BJ (cell line): ENCODE results near the gene ARL8A. TPM values are rescaled to one million over a fixed set of nuclear protein-coding genes. Genes with fewer than 3 reads are reported as not detected.

ENCODE experiments used
- CTCF ChIA-PET: fragments of 350-600 bp; formaldehyde crosslinking; extraction: SDS; loops from one replicate; lab custom pipeline; 2021; ENCODE audit warnings: antibody characterized with exemption, inconsistent platforms; lab: Yijun Ruan, JAX
- POLR2A ChIA-PET: fragments of 300-600 bp; sonication (Branson Sonifier 250); formaldehyde crosslinking; extraction: SDS; loops from one replicate; lab custom pipeline; 2021; ENCODE audit warnings: antibody characterized with exemption; lab: Charles Lee
- DNase-seq: peaks from one replicate; pipeline ENCODE4 v3.0.0-alpha.2; 2011; ENCODE audit warnings: low read depth
- H3K27me3 ChIP-seq: 2 replicates; pipeline ENCODE4 v1.6.0; 2011; ENCODE audit warnings: low read length; ENCODE audit not compliant: control insufficient read depth, insufficient read depth
- H3K36me3 ChIP-seq: 2 replicates; pipeline ENCODE4 v1.5.1; 2011; ENCODE audit warnings: low read length; ENCODE audit not compliant: control insufficient read depth, insufficient read depth
- H3K4me3 ChIP-seq: 2 replicates; pipeline ENCODE4 v1.5.1; 2011; ENCODE audit warnings: low read depth, mild to moderate bottlenecking, control low read depth, low read length
- polyA plus RNA-seq: library from polyadenylated mRNA; depleted of rRNA; stranded (reverse); fragments of >200 nt; gene quantifications from 2 replicates; pipeline ENCODE4 v1.2.3, GENCODE V29; 2011
- TF ChIP-seq, protein P1 (sequence below): IDR thresholded peaks from 2 replicates; pipeline ENCODE4 v1.5.1; 2011; ENCODE audit warnings: low read depth, mild to moderate bottlenecking, control low read depth, inconsistent platforms, low read length, moderate library complexity; ENCODE audit not compliant: insufficient read depth

Gene ARL8A
- polyA plus RNA-seq, 1 experiment, result 76.6 TPM

DNA sequence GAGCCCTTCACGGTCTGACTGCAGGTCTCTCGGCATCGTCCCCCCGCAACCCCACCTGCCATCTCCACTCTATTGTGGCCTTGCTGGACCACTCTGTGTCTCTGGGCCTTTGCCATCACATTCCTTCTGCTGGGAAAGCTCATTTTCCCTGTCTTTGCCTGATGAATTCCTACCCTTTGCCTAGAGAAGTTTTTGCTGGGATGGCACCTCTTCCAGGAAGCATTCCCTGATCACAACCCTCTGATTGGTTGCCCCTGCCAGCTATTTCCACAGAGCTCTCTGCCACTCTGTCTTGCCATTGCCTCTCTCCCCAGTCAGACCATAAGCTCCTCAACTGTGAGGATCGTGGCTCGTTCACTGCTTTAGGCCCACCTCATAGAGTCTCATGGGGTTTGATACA is 50.7 kb downstream of the ARL8A start:
- Histone ChIP-seq H3K27me3 (peaks cover 5% of the 10 kb centered on the region), H3K4me3 (no peak overlapping the region), H3K36me3 (no peaks in the 10 kb centered on the region)
- ChIA-PET POLR2A (no interaction called here), CTCF (no interaction called here)
- TF ChIP-seq, protein P1, sequence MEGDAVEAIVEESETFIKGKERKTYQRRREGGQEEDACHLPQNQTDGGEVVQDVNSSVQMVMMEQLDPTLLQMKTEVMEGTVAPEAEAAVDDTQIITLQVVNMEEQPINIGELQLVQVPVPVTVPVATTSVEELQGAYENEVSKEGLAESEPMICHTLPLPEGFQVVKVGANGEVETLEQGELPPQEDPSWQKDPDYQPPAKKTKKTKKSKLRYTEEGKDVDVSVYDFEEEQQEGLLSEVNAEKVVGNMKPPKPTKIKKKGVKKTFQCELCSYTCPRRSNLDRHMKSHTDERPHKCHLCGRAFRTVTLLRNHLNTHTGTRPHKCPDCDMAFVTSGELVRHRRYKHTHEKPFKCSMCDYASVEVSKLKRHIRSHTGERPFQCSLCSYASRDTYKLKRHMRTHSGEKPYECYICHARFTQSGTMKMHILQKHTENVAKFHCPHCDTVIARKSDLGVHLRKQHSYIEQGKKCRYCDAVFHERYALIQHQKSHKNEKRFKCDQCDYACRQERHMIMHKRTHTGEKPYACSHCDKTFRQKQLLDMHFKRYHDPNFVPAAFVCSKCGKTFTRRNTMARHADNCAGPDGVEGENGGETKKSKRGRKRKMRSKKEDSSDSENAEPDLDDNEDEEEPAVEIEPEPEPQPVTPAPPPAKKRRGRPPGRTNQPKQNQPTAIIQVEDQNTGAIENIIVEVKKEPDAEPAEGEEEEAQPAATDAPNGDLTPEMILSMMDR, result no peak
- no peak for DNase-seq

DNA sequence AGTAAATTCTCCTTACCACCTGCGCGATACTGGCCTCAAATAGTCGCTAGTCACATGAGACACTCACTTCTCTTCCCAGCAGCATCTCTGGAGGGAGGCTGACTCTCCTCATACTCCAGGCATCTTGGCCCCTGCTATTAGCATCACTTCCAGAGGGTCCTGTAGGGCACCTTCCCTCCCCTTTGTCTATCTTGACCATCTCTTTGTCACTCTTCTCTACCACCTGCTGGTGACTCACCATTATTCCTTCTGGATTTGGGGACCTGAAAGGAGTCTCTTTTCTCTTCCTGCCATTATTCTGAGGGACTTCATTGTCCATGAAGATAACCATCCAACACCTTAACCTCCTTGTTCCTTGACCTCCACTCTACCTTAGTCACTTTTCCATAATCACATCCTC is 53.5 kb downstream of the ARL8A start:
- ChIA-PET POLR2A (no interaction called here), CTCF (interaction anchor here (0.8 kb wide), 1 partner anchor 15 kb away, joined by 3 read pairs; no protein-coding TSS in a partner anchor)
- no peaks in the 10 kb centered on the region for H3K36me3 ChIP-seq
- TF ChIP-seq, protein P1, result no peak
- H3K4me3 ChIP-seq, result no peak overlapping the region
- no peak for DNase-seq
- peaks cover 5% of the 10 kb centered on the region for H3K27me3 ChIP-seq

DNA sequence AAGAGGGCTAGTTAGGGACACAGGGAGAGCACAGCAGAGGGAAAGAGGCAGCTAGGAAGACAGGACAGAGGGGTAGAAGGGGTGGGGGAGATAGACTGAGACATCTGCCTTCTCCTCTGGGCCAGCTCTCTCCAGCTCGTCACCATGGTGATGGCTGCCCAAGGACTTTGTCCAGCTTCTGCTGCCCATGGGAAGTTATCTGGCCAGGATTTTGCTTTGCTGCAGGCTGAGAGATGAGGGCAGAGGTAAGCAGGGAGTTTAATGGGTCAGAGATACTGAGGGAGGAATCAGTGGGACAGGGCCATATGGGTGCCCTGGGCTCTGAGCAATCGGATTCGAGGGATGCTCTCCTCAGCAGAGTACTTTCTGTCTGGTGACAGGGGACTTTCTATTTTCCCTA is 56.3 kb downstream of the ARL8A start:
- TF ChIP-seq, protein P1, result no peak
- DNase-seq, result no peak
- ChIA-PET CTCF (interaction anchor here (0.8 kb wide), 1 partner anchor 36 kb away, joined by 3 read pairs; no protein-coding TSS in a partner anchor), POLR2A (no interaction called here)
- H3K36me3 ChIP-seq, result no peaks in the 10 kb centered on the region
- peaks cover 5% of the 10 kb centered on the region for H3K27me3 ChIP-seq
- H3K4me3 ChIP-seq, result no peak overlapping the region

DNA sequence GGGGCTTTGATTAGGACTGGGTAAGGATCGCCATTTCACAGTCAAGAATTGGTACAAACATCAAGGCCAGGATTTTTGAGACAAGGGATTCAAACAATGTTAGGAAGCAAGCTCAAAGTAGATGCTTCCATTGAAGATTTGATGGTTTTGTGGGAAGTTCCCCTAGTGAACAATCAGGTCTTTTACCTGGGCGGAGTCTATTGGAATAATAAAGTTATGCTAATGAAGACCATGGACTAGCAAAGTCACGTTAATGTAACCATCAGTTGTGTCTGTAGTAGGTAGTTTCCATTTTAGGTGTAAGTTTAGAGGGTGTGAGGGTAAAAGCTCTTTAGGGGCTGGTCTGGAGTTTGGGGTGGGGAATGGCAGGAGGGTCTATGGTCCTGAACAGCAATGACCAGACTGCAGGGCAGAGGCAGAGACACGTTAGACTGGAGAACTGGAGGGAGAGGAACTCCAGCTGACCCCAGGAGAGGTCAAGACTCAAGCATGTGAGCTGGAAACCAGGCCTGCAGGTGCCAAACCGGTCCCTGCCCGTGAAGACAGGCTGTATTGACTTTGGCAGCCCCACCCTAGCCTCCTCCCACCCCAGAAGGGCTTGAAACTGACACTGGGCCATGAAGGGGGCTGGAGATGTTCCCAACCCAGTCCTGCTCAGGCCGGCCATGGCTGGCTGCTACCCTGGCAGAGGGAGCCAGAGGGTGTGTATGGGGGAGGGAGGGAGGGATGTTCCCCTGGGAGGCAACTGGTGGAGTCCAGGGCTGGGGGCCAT is 57.8 kb downstream of the ARL8A start:
- ChIA-PET CTCF (interaction anchor here (1.1 to 1.2 kb wide), 2 partner anchors 8 to 76 kb away, joined by 3 read pairs; partner anchors contain the start of gene ELF3), POLR2A (no interaction called here)
- H3K4me3 ChIP-seq, result no peak overlapping the region
- no peak for DNase-seq
- H3K27me3 ChIP-seq, result peaks cover 4% of the 10 kb centered on the region
- TF ChIP-seq, protein P1, result no peak
- H3K36me3 ChIP-seq, result no peaks in the 10 kb centered on the region

DNA sequence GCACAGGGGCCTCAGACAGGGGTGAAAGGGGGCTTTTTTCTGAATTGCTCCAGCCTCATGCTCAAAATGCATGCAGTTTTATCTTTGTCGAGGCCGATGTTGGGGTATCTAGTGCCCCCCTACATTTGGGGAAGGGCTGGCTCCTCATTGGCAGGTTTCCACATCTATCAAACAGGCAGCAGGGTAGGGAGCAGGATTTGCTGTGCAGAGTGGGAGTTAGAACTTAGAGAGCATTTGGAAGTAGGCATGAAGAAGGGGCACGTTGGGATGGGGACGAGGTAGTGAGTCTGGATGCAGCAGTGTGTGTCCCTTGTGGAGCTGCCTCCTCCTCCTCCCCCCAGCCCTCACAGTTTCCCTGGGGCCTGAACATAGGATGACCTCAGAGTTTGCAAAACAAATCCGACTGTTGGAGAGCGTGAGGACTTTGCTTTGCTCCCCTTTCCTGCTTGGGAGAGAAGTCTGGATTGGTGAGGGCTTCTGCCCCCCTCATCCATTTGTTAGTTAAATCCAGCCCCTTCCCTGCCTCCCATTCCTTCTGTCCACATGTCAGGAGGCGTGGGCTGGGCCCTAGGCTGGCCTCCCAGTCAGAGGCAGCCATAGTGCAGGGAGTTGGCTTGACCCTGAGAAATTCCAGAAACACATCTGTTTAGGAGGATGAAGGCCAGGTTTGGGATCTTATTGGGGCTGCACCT is 58.7 kb downstream of the ARL8A start:
- CTCF ChIA-PET, result interaction anchor here (0.6 to 1.2 kb wide), 3 partner anchors 9 to 75 kb away, joined by 3 read pairs; partner anchors contain the start of gene ELF3
- Histone ChIP-seq H3K4me3 (no peak overlapping the region), H3K36me3 (no peaks in the 10 kb centered on the region), H3K27me3 (peaks cover under 1% of the 10 kb centered on the region)
- TF ChIP-seq, protein P1, result no peak
- POLR2A ChIA-PET, result no interaction called here
- DNase-seq, result no peak
